Left kidney (tissue), 2 donors: Measurements from ENCODE around the gene SLC48A1. TPM values are rescaled to one million over a fixed set of nuclear protein-coding genes. Genes with fewer than 3 reads are reported as not detected.

Experiments
- DNase-seq: peaks from one replicate; pipeline ENCODE4 v3.0.0-alpha.2; 2013
- polyA plus RNA-seq: library from polyadenylated mRNA; unstranded; fragments of 120-200 nt; gene quantifications from one replicate; pipeline ENCODE4 v1.2.1, GENCODE V29; 2013; ENCODE audit not compliant: insufficient read length

The SLC48A1 gene
- polyA plus RNA-seq, 1 donor = 57.5 TPM

GRCh38 chr12:47743311-47743860 lies 29.7 kb upstream of the SLC48A1 start:
- DNase-seq = no peak

- DNase-seq = no peak
Observed at GRCh38 chr12:47744005-47744651, 28.9 kb upstream of the SLC48A1 start.

- no peak for DNase-seq
Observed at GRCh38 chr12:47744778-47745436, 28.1 kb upstream of the SLC48A1 start.

GRCh38 chr12:47745485-47746041 lies 27.5 kb upstream of the SLC48A1 start:
- DNase-seq = no peak

GRCh38 chr12:47746073-47746472 lies 27.0 kb upstream of the SLC48A1 start:
- no peak for DNase-seq

GRCh38 chr12:47746523-47746922 lies 26.5 kb upstream of the SLC48A1 start:
- DNase-seq = no peak

GRCh38 chr12:47747126-47747525 lies 25.9 kb upstream of the SLC48A1 start:
- DNase-seq = no peak

GRCh38 chr12:47747596-47748506 lies 25.2 kb upstream of the SLC48A1 start:
- no peak for DNase-seq

- no peak for DNase-seq
Observed at GRCh38 chr12:47748507-47748828, 24.6 kb upstream of the SLC48A1 start.

GRCh38 chr12:47748899-47749298 lies 24.1 kb upstream of the SLC48A1 start:
- no peak for DNase-seq

- DNase-seq = no peak
Observed at GRCh38 chr12:47750229-47750798, 22.7 kb upstream of the SLC48A1 start.

- no peak for DNase-seq
Observed at GRCh38 chr12:47750916-47751470, 22.0 kb upstream of the SLC48A1 start.

- DNase-seq = no peak
Observed at GRCh38 chr12:47751561-47751960, 21.5 kb upstream of the SLC48A1 start.

- no peak for DNase-seq
Observed at GRCh38 chr12:47752121-47752520, 20.9 kb upstream of the SLC48A1 start.

- no peak for DNase-seq
Observed at GRCh38 chr12:47752552-47752951, 20.5 kb upstream of the SLC48A1 start.

- peak; percentile 37 for DNase-seq
Observed at GRCh38 chr12:47753021-47754001, 19.7 kb upstream of the SLC48A1 start.

- no peak for DNase-seq
Observed at GRCh38 chr12:47754126-47754525, 18.9 kb upstream of the SLC48A1 start.

- DNase-seq = no peak
Observed at GRCh38 chr12:47754881-47755280, 18.2 kb upstream of the SLC48A1 start.

GRCh38 chr12:47755655-47756562 lies 17.1 kb upstream of the SLC48A1 start:
- DNase-seq = no peak
